Omental fat pad (tissue), 4 donors: ENCODE measurements around the gene CELF3. TPM values are rescaled to one million over a fixed set of nuclear protein-coding genes. Genes with fewer than 3 reads are reported as not detected.

Source experiments
- ATAC-seq: fragments of 150-250 bp; one replicate; pipeline ENCODE4 v1.9.1; 2016; ENCODE audit warnings: mild to moderate bottlenecking, moderate library complexity; ENCODE audit not compliant: low FRiP score
- DNase-seq: peaks from one replicate; pipeline ENCODE4 v3.0.0-alpha.2; 2019; ENCODE audit warnings: low spot score
- CTCF ChIP-seq, 3 donors: fragments of 450-650 bp; IDR thresholded peaks; one replicate each; pipeline ENCODE4 v1.5.1; 2016 to 2017; ENCODE audit warnings: antibody characterized with exemption in 3 of 3, mild to moderate bottlenecking in 3 of 3, moderate library complexity in 2 of 3
- small RNA-seq: library from RNA; depleted of rRNA; stranded (forward); fragments of <200 nt; gene quantifications from one replicate; pipeline ENCODE3, GENCODE V24; 2016
- total RNA-seq, 4 donors: library from RNA; depleted of rRNA; stranded (reverse); fragments of >200 nt; gene quantifications; one replicate each; pipeline ENCODE4 v1.1.0, GENCODE V29; 2016

Gene CELF3
- total RNA-seq, 4 donors from 2014 or later, result not detected

- no peak for TF ChIP-seq CTCF (IDR thresholded peaks at IDR 0.05)
- no peak for DNase-seq
- no peak for ATAC-seq
Observed at GRCh38 chr1:151661751-151662150, 54.9 kb downstream of the CELF3 start.

- no peak for ATAC-seq
- no peak for DNase-seq
- TF ChIP-seq CTCF (IDR thresholded peaks at IDR 0.05), result no peak
Observed at GRCh38 chr1:151655371-151655770, 61.2 kb downstream of the CELF3 start.

GRCh38 chr1:151653397-151653796 is 63.2 kb downstream of the CELF3 start:
- DNase-seq, result no peak
- ATAC-seq, result no peak
- TF ChIP-seq CTCF (IDR thresholded peaks at IDR 0.05), result no peak

Small RNA genes within 50 kb of the gene (small RNA-seq; reads per million reads assigned to genes)
- gene RNU6-662P, result not detected

Other genes starting within 250 kb of the CELF3 start
- gene CGN, start 205.4 kb downstream of the CELF3 start, total RNA-seq, result 10 to 100 TPM in 2 of 4 donors, 1 to 10 TPM in 1, under 1 TPM in 1; 0.32 to 44.6 (median 8.0) TPM
- 10 to 100 TPM in 1 of 4 donors, 1 to 10 TPM in 3; 5.0 to 12.8 (median 7.7) TPM for gene TUFT1, start 176.5 kb downstream of the CELF3 start, total RNA-seq
- gene SNX27, start 104.8 kb downstream of the CELF3 start, total RNA-seq, result 10 to 100 TPM; 21.3 to 41.9 (median 33.6) TPM
- gene RIIAD1, start 4.7 kb upstream of the CELF3 start, total RNA-seq, result not detected
- gene MRPL9, start 46.7 kb upstream of the CELF3 start, total RNA-seq, result 10 to 100 TPM; 38.8 to 53.4 (median 46.8) TPM
- gene TDRKH, start 73.7 kb upstream of the CELF3 start, total RNA-seq, result 1 to 10 TPM; 3.2 to 4.9 (median 4.1) TPM
- under 1 TPM in 1 of 4 donors, not detected in 3; 0.19 TPM for gene LINGO4, start 88.6 kb upstream of the CELF3 start, total RNA-seq
- gene RORC, start 115.0 kb upstream of the CELF3 start, total RNA-seq, result 10 to 100 TPM in 1 of 4 donors, 1 to 10 TPM in 2, not detected in 1; 2.0 to 16.0 (median 5.8) TPM
- gene C2CD4D, start 123.0 kb upstream of the CELF3 start, total RNA-seq, result 1 to 10 TPM in 1 of 4 donors, not detected in 3; 1.9 TPM
- gene THEM5, start 136.9 kb upstream of the CELF3 start, total RNA-seq, result not detected
- 10 to 100 TPM; 17.3 to 29.3 (median 21.8) TPM for gene THEM4, start 192.7 kb upstream of the CELF3 start, total RNA-seq